Measurements from ENCODE around the gene SMIM27. TPM values are rescaled to one million over a fixed set of nuclear protein-coding genes. Genes with fewer than 3 reads are reported as not detected.
A peak's percentile ranks its signal among the peaks of the same experiment; 100 is the strongest.

Gene SMIM27
- total and polyA plus RNA-seq, 2 donors (not counting 1 experiment from before 2014, with no cell fraction given) = 9.5 to 20.9 TPM

DNA sequence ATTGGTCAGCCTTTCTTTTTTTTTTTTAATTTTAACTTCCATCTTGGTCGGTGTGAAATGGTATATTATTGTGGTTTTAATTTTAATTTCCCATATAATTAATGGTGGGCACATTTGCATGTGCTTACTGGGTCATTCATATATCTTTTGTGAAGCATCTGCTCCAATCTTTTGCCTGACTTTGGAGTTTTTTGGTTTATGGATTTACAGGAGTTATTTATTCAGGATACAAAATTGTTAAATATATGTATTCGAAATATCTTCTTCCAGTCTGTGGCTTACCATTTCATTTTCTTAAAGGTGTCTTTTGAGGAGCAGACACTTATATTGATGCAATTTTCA lies 25.4 kb upstream of the SMIM27 start:
- peak overlapping the region; percentile 93 for H3K27ac Mint-ChIP-seq
- DNase-seq (no peak), ATAC-seq (ENCODE audit: low read depth) (no peak)
- H4K20me1 ChIP-seq (ENCODE audit: control insufficient read depth, insufficient read depth, low read length, poor library complexity, severe bottlenecking) = peaks cover 7% of the 10 kb centered on the region
- H3K9me3 Mint-ChIP-seq (ENCODE audit: insufficient read depth) = no peaks in the 10 kb centered on the region
- H3K4me1 Mint-ChIP-seq = peaks cover 49% of the 10 kb centered on the region
- H3K79me2 ChIP-seq (ENCODE audit: control insufficient read depth, insufficient read depth, low read length) = peaks cover 59% of the 10 kb centered on the region
- H3K4me3 ChIP-seq (ENCODE audit: control extremely low read depth in 1 of 5, extremely low read depth in 1 of 5, insufficient read depth in 1 of 5, low read depth in 2 of 5, low read length in 4 of 5) = peak overlapping the region; percentile 73 to 98 (median 84)
- H3K27me3 ChIP-seq (replicated peaks in 1 of 4; ENCODE audit: control extremely low read depth in 1 of 4, control insufficient read depth in 3 of 4, insufficient read depth in 4 of 4, low read length in 3 of 4) = no peaks in the 10 kb centered on the region
- no peaks in the 10 kb centered on the region for H3K27me3 Mint-ChIP-seq
- peak overlapping the region; percentile 72 for H2AFZ ChIP-seq (ENCODE audit: insufficient read depth, low read depth, low read length, poor library complexity, severe bottlenecking)
- peak overlapping the region; percentile 95 for H3K4me3 Mint-ChIP-seq
- intact Hi-C loops (cut with micrococcal nuclease) = loop anchor here (1.0 kb wide), 4 partner anchors 26 to 147 kb away; partner anchors contain the start of genes ACO1, NDUFB6, SMIM27 and TOPORS
- TF ChIP-seq EZH2 (IDR thresholded peaks at IDR 0.05; ENCODE audit: borderline replicate concordance, insufficient read depth, low read depth, low read length, poor library complexity, severe bottlenecking) = no peak
- TF ChIP-seq, protein P1, sequence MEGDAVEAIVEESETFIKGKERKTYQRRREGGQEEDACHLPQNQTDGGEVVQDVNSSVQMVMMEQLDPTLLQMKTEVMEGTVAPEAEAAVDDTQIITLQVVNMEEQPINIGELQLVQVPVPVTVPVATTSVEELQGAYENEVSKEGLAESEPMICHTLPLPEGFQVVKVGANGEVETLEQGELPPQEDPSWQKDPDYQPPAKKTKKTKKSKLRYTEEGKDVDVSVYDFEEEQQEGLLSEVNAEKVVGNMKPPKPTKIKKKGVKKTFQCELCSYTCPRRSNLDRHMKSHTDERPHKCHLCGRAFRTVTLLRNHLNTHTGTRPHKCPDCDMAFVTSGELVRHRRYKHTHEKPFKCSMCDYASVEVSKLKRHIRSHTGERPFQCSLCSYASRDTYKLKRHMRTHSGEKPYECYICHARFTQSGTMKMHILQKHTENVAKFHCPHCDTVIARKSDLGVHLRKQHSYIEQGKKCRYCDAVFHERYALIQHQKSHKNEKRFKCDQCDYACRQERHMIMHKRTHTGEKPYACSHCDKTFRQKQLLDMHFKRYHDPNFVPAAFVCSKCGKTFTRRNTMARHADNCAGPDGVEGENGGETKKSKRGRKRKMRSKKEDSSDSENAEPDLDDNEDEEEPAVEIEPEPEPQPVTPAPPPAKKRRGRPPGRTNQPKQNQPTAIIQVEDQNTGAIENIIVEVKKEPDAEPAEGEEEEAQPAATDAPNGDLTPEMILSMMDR (IDR thresholded peaks at IDR 0.05) = peak; percentile 40
- peak overlapping the region; percentile 73 to 74 for H3K27ac ChIP-seq (ENCODE audit: low read length in 2 of 2)
- no CpG with 5 or more reads among the region's 2 CpGs for WGBS (ENCODE audit: insufficient coverage)
- H3K9ac ChIP-seq (ENCODE audit: low read length) = peak overlapping the region; percentile 84
- H3K4me2 ChIP-seq (replicated peaks; ENCODE audit: low read depth, low read length, poor library complexity, severe bottlenecking) = peak overlapping the region; percentile 87
- H3K9me3 ChIP-seq (ENCODE audit: control extremely low read depth in 1 of 3, control insufficient read depth in 2 of 3, insufficient read depth in 1 of 3, low read length in 2 of 3) = no peaks in the 10 kb centered on the region
- peaks cover 27 to 31% of the 10 kb centered on the region in 2 donors for H3K4me1 ChIP-seq (ENCODE audit: control insufficient read depth in 2 of 2, insufficient read depth in 2 of 2, low read length in 2 of 2)
- ChIA-PET POLR2A (interaction anchor here (0.6 to 2.0 kb wide), 3 partner anchors 25 to 48 kb away, joined by 3 to 16 read pairs (median 5); partner anchors contain the start of genes NDUFB6, SMIM27 and TOPORS), CTCF (interaction anchor here (0.6 to 3.4 kb wide), 13 partner anchors 12 to 147 kb away, joined by 3 to 48 read pairs (median 6); partner anchors contain the start of genes ACO1, NDUFB6, SMIM27 and TOPORS)
- H3K36me3 ChIP-seq (replicated peaks in 1 of 2; ENCODE audit: control extremely low read depth in 1 of 2, control insufficient read depth in 1 of 2, extremely low read depth in 1 of 2, insufficient read depth in 2 of 2, low read length in 1 of 2) = peaks cover 0 to 7% of the 10 kb centered on the region in 2 experiments

DNA sequence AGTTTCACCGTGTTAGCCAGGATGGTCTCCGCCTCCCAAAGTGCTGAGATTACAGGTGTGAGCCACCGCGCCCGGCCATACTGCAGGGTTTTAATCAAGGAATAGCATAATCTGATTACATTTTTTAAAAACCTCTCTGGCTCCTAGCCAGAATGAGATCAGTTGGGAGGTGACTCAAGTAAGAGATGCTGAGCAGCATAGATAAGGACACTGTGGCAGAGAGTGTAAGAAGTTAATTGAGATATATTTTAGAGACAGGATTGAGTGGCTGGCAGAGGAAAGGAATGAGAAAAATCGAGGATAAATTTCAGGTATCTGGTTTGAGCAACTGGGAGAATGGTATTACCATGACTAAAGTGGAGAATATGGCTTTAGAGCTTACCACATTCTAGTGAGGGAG lies 18.8 kb upstream of the SMIM27 start:
- WGBS (ENCODE audit: insufficient coverage) = 100% methylated on average over 1 of the region's 6 CpGs
- no peak overlapping the region for H3K9ac ChIP-seq (ENCODE audit: low read length)
- H4K20me1 ChIP-seq (ENCODE audit: control insufficient read depth, insufficient read depth, low read length, poor library complexity, severe bottlenecking) = no peaks in the 10 kb centered on the region
- Mint-ChIP-seq H3K9me3 (ENCODE audit: insufficient read depth) (no peaks in the 10 kb centered on the region), H3K27me3 (no peaks in the 10 kb centered on the region), H3K4me3 (no peak overlapping the region), H3K4me1 (no peaks in the 10 kb centered on the region), H3K27ac (no peak overlapping the region)
- ChIA-PET CTCF (no interaction called here), POLR2A (no interaction called here)
- no peaks in the 10 kb centered on the region for H3K9me3 ChIP-seq (ENCODE audit: control extremely low read depth in 1 of 3, control insufficient read depth in 2 of 3, insufficient read depth in 1 of 3, low read length in 2 of 3)
- H2AFZ ChIP-seq (ENCODE audit: insufficient read depth, low read depth, low read length, poor library complexity, severe bottlenecking) = no peak overlapping the region
- no peak for DNase-seq
- no peaks in the 10 kb centered on the region for H3K4me1 ChIP-seq (ENCODE audit: control insufficient read depth in 2 of 2, insufficient read depth in 2 of 2, low read length in 2 of 2)
- H3K36me3 ChIP-seq (replicated peaks in 1 of 2; ENCODE audit: control extremely low read depth in 1 of 2, control insufficient read depth in 1 of 2, extremely low read depth in 1 of 2, insufficient read depth in 2 of 2, low read length in 1 of 2) = no peaks in the 10 kb centered on the region
- no peak overlapping the region for H3K4me3 ChIP-seq (ENCODE audit: control extremely low read depth in 1 of 5, extremely low read depth in 1 of 5, insufficient read depth in 1 of 5, low read depth in 2 of 5, low read length in 4 of 5)
- no peak for TF ChIP-seq EZH2 (IDR thresholded peaks at IDR 0.05; ENCODE audit: borderline replicate concordance, insufficient read depth, low read depth, low read length, poor library complexity, severe bottlenecking)
- TF ChIP-seq, protein P1 (IDR thresholded peaks at IDR 0.05) = no peak
- intact Hi-C loops (cut with micrococcal nuclease) = no loop called here
- H3K27me3 ChIP-seq (replicated peaks in 1 of 4; ENCODE audit: control extremely low read depth in 1 of 4, control insufficient read depth in 3 of 4, insufficient read depth in 4 of 4, low read length in 3 of 4) = no peaks in the 10 kb centered on the region
- H3K79me2 ChIP-seq (ENCODE audit: control insufficient read depth, insufficient read depth, low read length) = no peaks in the 10 kb centered on the region
- no peak for ATAC-seq (ENCODE audit: low read depth)
- no peak overlapping the region for H3K4me2 ChIP-seq (replicated peaks; ENCODE audit: low read depth, low read length, poor library complexity, severe bottlenecking)
- H3K27ac ChIP-seq (ENCODE audit: low read length in 2 of 2) = no peak overlapping the region

Measured in B cell (primary cell).